GM12801 (cell line): ENCODE measurements around the gene CCDC50.

ENCODE experiments used
- TF ChIP-seq, protein P1 (sequence below): IDR thresholded peaks from one replicate; pipeline ENCODE4 v1.5.1; 2011; ENCODE audit warnings: control low read depth; ENCODE audit not compliant: insufficient read length; ENCODE audit errors: extremely low read depth

The CCDC50 gene

DNA sequence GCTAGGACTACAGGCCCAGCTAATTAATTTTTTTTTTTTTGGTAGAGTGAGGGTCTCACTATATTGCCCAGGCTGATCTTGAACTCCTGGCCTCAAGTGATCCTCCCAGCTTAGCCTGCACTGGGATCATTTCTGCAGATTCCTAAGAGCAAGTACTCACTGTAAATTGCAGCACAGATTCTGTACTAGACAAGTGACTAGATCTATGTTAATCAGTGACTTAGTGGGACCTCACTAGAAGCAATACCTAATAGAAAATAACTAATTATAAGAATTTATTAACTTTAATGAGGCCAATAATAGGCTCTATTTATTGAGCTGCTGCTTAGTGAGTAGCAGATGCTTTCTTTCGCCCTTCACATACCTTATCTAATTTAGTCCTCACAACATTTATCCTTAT, 11.8 kb downstream of the CCDC50 start:
- TF ChIP-seq, protein P1, sequence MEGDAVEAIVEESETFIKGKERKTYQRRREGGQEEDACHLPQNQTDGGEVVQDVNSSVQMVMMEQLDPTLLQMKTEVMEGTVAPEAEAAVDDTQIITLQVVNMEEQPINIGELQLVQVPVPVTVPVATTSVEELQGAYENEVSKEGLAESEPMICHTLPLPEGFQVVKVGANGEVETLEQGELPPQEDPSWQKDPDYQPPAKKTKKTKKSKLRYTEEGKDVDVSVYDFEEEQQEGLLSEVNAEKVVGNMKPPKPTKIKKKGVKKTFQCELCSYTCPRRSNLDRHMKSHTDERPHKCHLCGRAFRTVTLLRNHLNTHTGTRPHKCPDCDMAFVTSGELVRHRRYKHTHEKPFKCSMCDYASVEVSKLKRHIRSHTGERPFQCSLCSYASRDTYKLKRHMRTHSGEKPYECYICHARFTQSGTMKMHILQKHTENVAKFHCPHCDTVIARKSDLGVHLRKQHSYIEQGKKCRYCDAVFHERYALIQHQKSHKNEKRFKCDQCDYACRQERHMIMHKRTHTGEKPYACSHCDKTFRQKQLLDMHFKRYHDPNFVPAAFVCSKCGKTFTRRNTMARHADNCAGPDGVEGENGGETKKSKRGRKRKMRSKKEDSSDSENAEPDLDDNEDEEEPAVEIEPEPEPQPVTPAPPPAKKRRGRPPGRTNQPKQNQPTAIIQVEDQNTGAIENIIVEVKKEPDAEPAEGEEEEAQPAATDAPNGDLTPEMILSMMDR, result no peak

GRCh38 chr3:191342006-191342405, 12.8 kb downstream of the CCDC50 start:
- TF ChIP-seq, protein P1, result no peak

DNA sequence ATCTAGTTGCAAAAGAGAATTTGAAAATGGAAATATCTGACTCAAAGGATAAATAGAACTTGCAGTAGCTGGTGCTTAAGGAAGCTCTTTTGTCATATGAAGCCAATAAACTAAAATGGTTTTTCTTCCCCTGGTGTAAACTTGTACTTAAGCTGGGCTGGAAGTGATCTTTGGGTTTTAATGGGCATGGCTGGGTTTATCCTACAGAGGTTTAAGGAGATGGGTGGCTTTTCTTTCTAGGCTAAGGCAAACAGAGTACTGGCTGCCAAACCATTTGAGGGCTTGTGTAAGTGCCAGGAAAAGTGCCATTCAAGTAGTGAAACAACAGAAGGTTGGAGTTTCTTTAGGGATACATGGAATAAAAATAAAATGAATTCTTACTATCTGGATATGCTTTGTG, 13.2 kb downstream of the CCDC50 start:
- TF ChIP-seq, protein P1, result no peak

DNA sequence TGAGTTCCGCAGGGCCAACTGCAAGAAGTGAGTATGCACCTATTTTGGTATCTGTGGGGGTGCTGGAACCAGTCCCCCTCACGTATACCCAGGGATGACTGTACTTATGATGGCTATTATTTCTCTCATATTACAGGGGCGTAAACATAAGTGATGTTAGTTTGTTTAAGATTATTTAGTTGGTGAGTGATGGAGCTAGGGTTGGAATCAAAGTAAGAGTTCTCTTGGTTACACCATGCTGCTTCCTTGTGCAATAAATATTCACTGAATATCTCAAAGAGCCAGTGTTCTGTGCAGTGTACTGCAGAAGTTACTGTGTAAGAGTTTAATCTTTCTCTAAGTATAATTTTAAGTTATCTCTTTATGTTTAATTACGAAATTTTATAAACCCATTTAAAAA, 13.9 kb downstream of the CCDC50 start:
- TF ChIP-seq, protein P1, result no peak

DNA sequence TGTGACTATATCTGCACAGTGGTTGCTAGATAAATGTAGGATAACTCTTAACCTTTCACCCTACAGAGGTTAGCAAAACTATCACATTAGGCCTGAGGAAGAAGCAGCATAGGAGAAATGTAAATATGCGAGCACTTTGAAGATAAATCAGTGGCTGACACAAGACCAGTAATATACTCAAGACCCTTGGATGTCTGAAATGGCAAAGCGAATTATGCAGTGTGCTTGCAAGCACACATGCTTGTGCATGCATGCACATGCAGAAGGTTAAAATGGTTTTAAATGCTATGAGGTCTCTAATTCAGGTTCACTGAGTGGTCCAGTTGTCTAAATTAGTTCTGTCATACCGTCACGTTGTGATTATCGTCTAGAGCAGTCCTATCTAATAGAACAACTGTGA, 14.7 kb downstream of the CCDC50 start:
- TF ChIP-seq, protein P1, result no peak

DNA sequence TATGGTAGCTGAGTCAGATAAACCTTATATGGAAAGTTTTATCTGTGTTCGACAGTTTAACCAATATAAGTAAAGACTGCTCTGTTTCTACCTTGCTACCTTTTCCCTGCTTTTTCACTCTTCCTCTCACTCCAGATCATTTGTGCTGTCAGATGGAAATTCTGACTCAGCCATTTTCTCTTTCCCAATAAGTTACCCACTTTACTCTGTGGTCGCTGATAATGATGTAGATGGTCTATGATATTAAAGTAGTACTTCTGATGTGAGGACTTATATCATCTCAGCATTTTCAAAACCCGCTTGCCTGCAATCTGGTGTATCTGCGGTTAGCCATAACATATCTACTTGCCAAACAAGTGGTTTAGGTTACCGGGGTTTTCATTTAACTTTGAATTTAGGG, 16.1 kb downstream of the CCDC50 start:
- TF ChIP-seq, protein P1, result no peak

- TF ChIP-seq, protein P1, result no peak
These were observed 18.0 kb downstream of the CCDC50 start for GRCh38 chr3:191347228-191347627.

GRCh38 chr3:191348098-191348497, 18.9 kb downstream of the CCDC50 start:
- TF ChIP-seq, protein P1, result no peak
